DOHH2 (cell line): ENCODE measurements around the gene TBX4.
"Not testable (repeated sequence)": the region's sequence is repeated elsewhere in the genome, so short reads cannot be mapped to it uniquely, and the experiment has no call there.

Experiments
- EZH2phosphoT487 ChIP-seq: fragments of 200-600 bp; sonication (generic); IDR thresholded peaks from 2 replicates; pipeline ENCODE4 v1.6.1; 2017; ENCODE audit warnings: borderline replicate concordance, mild to moderate bottlenecking, antibody characterized with exemption, low read length, moderate library complexity, mixed read lengths
- TF ChIP-seq, protein P1 (sequence below): fragments of 200-600 bp; sonication (generic); IDR thresholded peaks from one replicate; pipeline ENCODE4 v1.5.1; 2014; ENCODE audit warnings: antibody characterized with exemption, mild to moderate bottlenecking, low read depth, low read length; ENCODE audit not compliant: poor library complexity, severe bottlenecking

DNA sequence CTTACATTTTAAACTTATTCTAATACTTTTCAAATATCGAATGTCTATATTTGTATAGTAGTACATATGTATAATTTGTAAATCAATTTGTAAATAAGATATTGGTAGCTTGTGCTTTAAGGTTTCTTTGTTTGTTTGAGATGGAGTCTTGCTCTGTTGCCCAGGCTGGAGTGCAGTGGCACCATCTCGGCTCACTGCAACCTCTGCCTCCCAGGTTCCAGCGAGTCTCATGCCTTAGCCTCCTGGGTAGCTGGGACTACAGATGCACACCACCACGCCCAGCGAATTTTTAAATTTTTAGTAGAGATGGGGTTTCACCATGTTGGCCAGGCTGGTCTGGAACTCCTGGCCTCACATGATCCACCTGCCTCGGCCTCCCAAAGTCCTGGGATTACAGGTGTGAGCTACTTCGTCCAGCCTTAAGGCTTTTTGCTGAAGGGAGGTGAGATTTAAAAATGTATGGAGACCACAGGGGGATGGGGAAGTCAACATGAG is 41.7 kb downstream of the TBX4 start:
- TF ChIP-seq, protein P1, sequence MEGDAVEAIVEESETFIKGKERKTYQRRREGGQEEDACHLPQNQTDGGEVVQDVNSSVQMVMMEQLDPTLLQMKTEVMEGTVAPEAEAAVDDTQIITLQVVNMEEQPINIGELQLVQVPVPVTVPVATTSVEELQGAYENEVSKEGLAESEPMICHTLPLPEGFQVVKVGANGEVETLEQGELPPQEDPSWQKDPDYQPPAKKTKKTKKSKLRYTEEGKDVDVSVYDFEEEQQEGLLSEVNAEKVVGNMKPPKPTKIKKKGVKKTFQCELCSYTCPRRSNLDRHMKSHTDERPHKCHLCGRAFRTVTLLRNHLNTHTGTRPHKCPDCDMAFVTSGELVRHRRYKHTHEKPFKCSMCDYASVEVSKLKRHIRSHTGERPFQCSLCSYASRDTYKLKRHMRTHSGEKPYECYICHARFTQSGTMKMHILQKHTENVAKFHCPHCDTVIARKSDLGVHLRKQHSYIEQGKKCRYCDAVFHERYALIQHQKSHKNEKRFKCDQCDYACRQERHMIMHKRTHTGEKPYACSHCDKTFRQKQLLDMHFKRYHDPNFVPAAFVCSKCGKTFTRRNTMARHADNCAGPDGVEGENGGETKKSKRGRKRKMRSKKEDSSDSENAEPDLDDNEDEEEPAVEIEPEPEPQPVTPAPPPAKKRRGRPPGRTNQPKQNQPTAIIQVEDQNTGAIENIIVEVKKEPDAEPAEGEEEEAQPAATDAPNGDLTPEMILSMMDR: not testable (repeated sequence)
- not testable (repeated sequence) for TF ChIP-seq EZH2phosphoT487
